Measurements from ENCODE around the gene TOP3A. TPM values are rescaled to one million over a fixed set of nuclear protein-coding genes. Genes with fewer than 3 reads are reported as not detected.

The TOP3A gene
- total and polyA plus RNA-seq, 2 donors (not counting 1 experiment from before 2014, with no cell fraction given): 13.4 to 55.8 TPM

DNA sequence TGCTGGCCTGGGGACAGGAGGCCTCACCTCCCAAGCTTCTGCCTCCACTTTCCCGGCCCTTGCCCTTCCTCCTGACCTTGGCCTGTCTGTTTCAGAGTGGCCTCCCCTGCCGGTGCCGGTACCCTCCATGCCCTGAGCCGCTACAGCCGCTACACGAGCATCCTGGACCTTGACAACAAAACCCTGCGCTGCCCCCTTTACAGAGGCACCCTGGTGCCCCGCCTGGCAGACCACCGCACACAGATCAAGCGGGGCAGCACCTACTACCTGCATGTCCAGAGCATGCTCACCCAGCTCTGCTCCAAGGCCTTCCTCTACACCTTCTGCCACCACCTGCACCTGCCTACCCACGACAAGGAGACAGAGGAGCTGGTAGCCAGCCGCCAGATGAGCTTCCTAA, 7.7 kb upstream of the TOP3A start:
- Mint-ChIP-seq H3K27me3 (no peaks in the 10 kb centered on the region), H3K4me3 (no peak overlapping the region), H3K27ac (no peak overlapping the region), H3K4me1 (peaks cover 60% of the 10 kb centered on the region), H3K9me3 (ENCODE audit: insufficient read depth) (no peaks in the 10 kb centered on the region)
- CTCF ChIA-PET: no interaction called here
- H2AFZ ChIP-seq (ENCODE audit: insufficient read depth, low read depth, low read length, poor library complexity, severe bottlenecking): no peak overlapping the region
- H3K9me3 ChIP-seq (ENCODE audit: control extremely low read depth in 1 of 3, control insufficient read depth in 2 of 3, insufficient read depth in 1 of 3, low read length in 2 of 3): peaks cover 0 to 6% (median 0%) of the 10 kb centered on the region in 3 donors
- no peak overlapping the region for H3K27ac ChIP-seq (ENCODE audit: low read length in 2 of 2)
- WGBS (ENCODE audit: insufficient coverage): 99% methylated on average over 12 of the region's 12 CpGs
- peaks cover 19 to 47% of the 10 kb centered on the region in 2 donors for H3K4me1 ChIP-seq (ENCODE audit: control insufficient read depth in 2 of 2, insufficient read depth in 2 of 2, low read length in 2 of 2)
- no peak for ATAC-seq (ENCODE audit: low read depth)
- TF ChIP-seq CTCF (IDR thresholded peaks at IDR 0.05) (no peak), EZH2 (IDR thresholded peaks at IDR 0.05; ENCODE audit: borderline replicate concordance, insufficient read depth, low read depth, low read length, poor library complexity, severe bottlenecking) (no peak)
- H3K9ac ChIP-seq (ENCODE audit: low read length): no peak overlapping the region
- H3K79me2 ChIP-seq (ENCODE audit: control insufficient read depth, insufficient read depth, low read length): peaks cover 59% of the 10 kb centered on the region
- intact Hi-C loops (cut with micrococcal nuclease): no loop called here
- peaks cover 87% of the 10 kb centered on the region for H4K20me1 ChIP-seq (ENCODE audit: control insufficient read depth, insufficient read depth, low read length, poor library complexity, severe bottlenecking)
- no peak overlapping the region for H3K4me3 ChIP-seq (ENCODE audit: control extremely low read depth in 1 of 5, extremely low read depth in 1 of 5, insufficient read depth in 1 of 5, low read depth in 2 of 5, low read length in 4 of 5)
- POLR2A ChIA-PET: no interaction called here
- H3K4me2 ChIP-seq (replicated peaks; ENCODE audit: low read depth, low read length, poor library complexity, severe bottlenecking): no peak overlapping the region
- DNase-seq: no peak
- H3K27me3 ChIP-seq (replicated peaks in 1 of 4; ENCODE audit: control extremely low read depth in 1 of 4, control insufficient read depth in 3 of 4, insufficient read depth in 4 of 4, low read length in 3 of 4): no peaks in the 10 kb centered on the region
- peaks cover 0 to 82% of the 10 kb centered on the region in 2 experiments for H3K36me3 ChIP-seq (replicated peaks in 1 of 2; ENCODE audit: control extremely low read depth in 1 of 2, control insufficient read depth in 1 of 2, extremely low read depth in 1 of 2, insufficient read depth in 2 of 2, low read length in 1 of 2)

DNA sequence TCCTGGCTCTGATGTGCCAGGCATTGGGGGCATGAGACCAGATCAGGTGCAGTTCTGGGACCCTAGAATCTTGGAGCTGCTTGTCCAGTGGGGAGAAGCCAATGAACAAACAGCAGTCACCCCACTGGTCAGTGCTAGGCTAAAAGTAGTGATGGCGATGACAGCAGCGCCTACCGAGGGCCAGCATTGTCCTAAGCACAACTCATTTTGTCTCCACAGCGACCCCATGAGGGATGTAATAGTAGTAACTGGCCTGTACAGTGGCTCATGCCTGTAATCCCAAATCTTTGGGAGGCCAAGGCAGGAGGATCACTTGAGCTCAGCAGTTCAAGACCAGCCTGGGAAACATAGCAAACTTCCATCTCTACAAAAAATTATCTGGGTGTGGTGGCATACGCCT, 6.5 kb upstream of the TOP3A start:
- Histone ChIP-seq H3K4me2 (replicated peaks; ENCODE audit: low read depth, low read length, poor library complexity, severe bottlenecking) (no peak overlapping the region), H3K9me3 (ENCODE audit: control extremely low read depth in 1 of 3, control insufficient read depth in 2 of 3, insufficient read depth in 1 of 3, low read length in 2 of 3) (peaks cover 0 to 12% (median 0%) of the 10 kb centered on the region in 3 donors), H3K27me3 (replicated peaks in 1 of 4; ENCODE audit: control extremely low read depth in 1 of 4, control insufficient read depth in 3 of 4, insufficient read depth in 4 of 4, low read length in 3 of 4) (no peaks in the 10 kb centered on the region), H3K4me3 (ENCODE audit: control extremely low read depth in 1 of 5, extremely low read depth in 1 of 5, insufficient read depth in 1 of 5, low read depth in 2 of 5, low read length in 4 of 5) (no peak overlapping the region), H3K27ac (ENCODE audit: low read length in 2 of 2) (no peak overlapping the region), H3K79me2 (ENCODE audit: control insufficient read depth, insufficient read depth, low read length) (peaks cover 71% of the 10 kb centered on the region), H3K9ac (ENCODE audit: low read length) (no peak overlapping the region), H3K36me3 (replicated peaks in 1 of 2; ENCODE audit: control extremely low read depth in 1 of 2, control insufficient read depth in 1 of 2, extremely low read depth in 1 of 2, insufficient read depth in 2 of 2, low read length in 1 of 2) (peaks cover 0 to 81% of the 10 kb centered on the region in 2 experiments), H2AFZ (ENCODE audit: insufficient read depth, low read depth, low read length, poor library complexity, severe bottlenecking) (no peak overlapping the region), H3K4me1 (ENCODE audit: control insufficient read depth in 2 of 2, insufficient read depth in 2 of 2, low read length in 2 of 2) (peaks cover 31 to 59% of the 10 kb centered on the region in 2 donors), H4K20me1 (ENCODE audit: control insufficient read depth, insufficient read depth, low read length, poor library complexity, severe bottlenecking) (peaks cover 95% of the 10 kb centered on the region)
- no peak for TF ChIP-seq EZH2 (IDR thresholded peaks at IDR 0.05; ENCODE audit: borderline replicate concordance, insufficient read depth, low read depth, low read length, poor library complexity, severe bottlenecking)
- TF ChIP-seq CTCF (IDR thresholded peaks at IDR 0.05): no peak
- ATAC-seq (ENCODE audit: low read depth): no peak
- POLR2A ChIA-PET: no interaction called here
- WGBS (ENCODE audit: insufficient coverage): 100% methylated on average over 1 of the region's 5 CpGs
- Mint-ChIP-seq H3K4me1 (peaks cover 67% of the 10 kb centered on the region), H3K27ac (no peak overlapping the region), H3K27me3 (no peaks in the 10 kb centered on the region), H3K4me3 (no peak overlapping the region), H3K9me3 (ENCODE audit: insufficient read depth) (no peaks in the 10 kb centered on the region)
- CTCF ChIA-PET: interaction anchor here (1.0 kb wide), 1 partner anchor 73 kb away, joined by 3 read pairs; no protein-coding TSS in a partner anchor
- DNase-seq: no peak
- intact Hi-C loops (cut with micrococcal nuclease): no loop called here
